HUES6 (cell line): ENCODE measurements around the gene EFHD2.
"Not testable (repeated sequence)": the region's sequence is repeated elsewhere in the genome, so short reads cannot be mapped to it uniquely, and the experiment has no call there.

Experiments used
- H3K27ac ChIP-seq: 2 replicates; pipeline ENCODE4 v1.7.0; 2013; ENCODE audit warnings: low read depth, mild to moderate bottlenecking, low read length, inconsistent platforms
- H3K27me3 ChIP-seq: 2 replicates; pipeline ENCODE4 v1.6.1; 2013; ENCODE audit warnings: low read length; ENCODE audit not compliant: control insufficient read depth, insufficient read depth
- H3K36me3 ChIP-seq: 2 replicates; pipeline ENCODE4 v1.6.1; 2013; ENCODE audit warnings: low read length; ENCODE audit not compliant: control insufficient read depth, insufficient read depth
- H3K4me1 ChIP-seq: 2 replicates; pipeline ENCODE4 v1.6.1; 2013; ENCODE audit warnings: low read length; ENCODE audit not compliant: control insufficient read depth, insufficient read depth
- H3K4me3 ChIP-seq: 2 replicates; pipeline ENCODE4 v1.5.1; 2013; ENCODE audit warnings: low read depth, low read length
- H3K9ac ChIP-seq: one replicate; pipeline ENCODE4 v1.6.1; 2013; ENCODE audit warnings: mild to moderate bottlenecking, low read length
- H3K9me3 ChIP-seq: 2 replicates; pipeline ENCODE4 v1.6.1; 2013; ENCODE audit warnings: low read depth, low read length; ENCODE audit not compliant: control insufficient read depth, insufficient read depth

EFHD2 gene

DNA sequence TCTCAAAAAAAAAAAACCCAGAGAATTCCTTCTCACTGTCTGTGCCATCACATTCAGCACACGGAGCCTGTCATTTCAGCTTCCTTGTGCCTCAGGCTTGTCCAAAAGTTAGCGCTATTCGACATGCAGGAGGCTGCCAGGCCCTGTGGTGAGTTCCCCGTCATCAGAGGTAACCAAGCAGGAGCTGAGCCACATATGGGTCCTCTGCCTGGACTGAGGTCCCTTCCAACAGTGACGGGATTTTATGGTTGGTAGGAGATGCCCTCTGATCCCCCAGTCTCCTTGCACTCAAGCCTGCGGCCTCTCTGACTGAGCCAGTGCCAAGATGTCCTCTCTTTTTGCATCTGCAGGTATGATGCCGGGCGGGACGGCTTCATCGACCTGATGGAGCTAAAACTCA lies 15.8 kb downstream of the EFHD2 start:
- Histone ChIP-seq H3K4me3 (no peak overlapping the region), H3K27ac (no peak overlapping the region), H3K36me3 (no peaks in the 10 kb centered on the region), H3K27me3 (no peaks in the 10 kb centered on the region), H3K9ac (no peak overlapping the region), H3K9me3 (peaks cover 4% of the 10 kb centered on the region; the same call in 1 of the 2 replicates), H3K4me1 (peaks cover 15% of the 10 kb centered on the region)

DNA sequence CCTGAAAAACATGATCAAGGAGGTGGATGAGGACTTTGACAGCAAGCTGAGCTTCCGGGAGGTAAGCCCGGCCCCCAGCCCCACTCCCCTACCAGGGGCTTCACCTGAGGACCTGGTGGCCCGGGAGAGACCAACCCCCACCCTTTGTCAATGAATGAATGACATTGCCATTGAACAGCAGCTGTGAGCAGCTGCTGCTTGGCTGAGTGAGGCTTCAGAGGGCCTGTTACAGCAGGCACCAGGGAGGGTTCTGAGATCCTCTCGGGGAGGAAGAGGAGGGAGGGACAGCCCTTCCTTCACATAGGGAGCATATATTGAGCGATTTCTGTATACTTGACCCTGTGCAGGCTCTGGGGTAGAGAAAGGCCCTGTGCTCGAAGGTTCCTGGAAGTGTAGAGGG lies 16.3 kb downstream of the EFHD2 start:
- no peak overlapping the region for H3K27ac ChIP-seq

DNA sequence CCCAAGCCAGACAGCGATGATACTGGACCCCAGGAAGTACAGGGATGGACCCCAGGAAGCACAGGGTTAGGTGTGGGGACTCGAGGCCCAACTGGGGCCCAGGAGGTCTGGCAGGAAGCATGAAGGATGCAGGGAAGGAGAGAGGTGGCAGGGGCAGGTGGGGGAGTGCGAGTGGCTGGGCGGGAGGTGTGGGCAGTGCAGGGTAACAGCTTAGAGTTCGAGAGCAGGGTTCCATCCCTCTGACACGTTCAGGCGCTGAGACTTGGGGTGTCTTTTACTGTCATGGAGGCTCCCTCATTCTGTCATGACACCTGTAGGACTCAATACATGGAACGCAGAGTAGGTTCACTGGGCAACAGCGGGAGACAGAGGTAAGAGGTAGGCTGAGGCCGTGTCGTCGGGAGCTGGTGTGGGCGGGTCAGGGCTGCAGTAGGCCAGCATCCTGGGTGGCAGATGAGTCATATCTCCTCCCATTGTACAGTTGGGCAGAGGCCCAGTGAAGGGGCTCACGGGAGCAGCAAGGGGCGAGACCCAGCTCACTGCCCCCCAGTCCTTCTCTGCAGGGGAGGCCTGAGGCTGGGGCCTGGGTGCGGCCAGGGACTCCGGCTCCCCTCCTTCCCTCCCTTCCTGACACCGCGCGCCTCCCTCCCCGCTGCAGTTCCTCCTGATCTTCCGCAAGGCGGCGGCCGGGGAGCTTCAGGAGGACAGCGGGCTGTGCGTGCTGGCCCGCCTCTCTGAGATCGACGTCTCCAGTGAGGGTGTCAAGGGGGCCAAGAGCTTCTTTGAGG lies 17.0 kb downstream of the EFHD2 start:
- no peaks in the 10 kb centered on the region for H3K36me3 ChIP-seq
- H3K4me1 ChIP-seq = peaks cover 15% of the 10 kb centered on the region
- H3K27ac ChIP-seq = no peak overlapping the region
- no peak overlapping the region for H3K4me3 ChIP-seq
- H3K27me3 ChIP-seq = no peaks in the 10 kb centered on the region
- H3K9me3 ChIP-seq = no peaks in the 10 kb centered on the region
- no peak overlapping the region for H3K9ac ChIP-seq

More for the DNA sequence above, 16.3 kb downstream of the EFHD2 start:
- H3K9me3 ChIP-seq = peaks cover 1% of the 10 kb centered on the region; the same call in 1 of the 2 replicates
- peaks cover 15% of the 10 kb centered on the region for H3K4me1 ChIP-seq
- H3K36me3 ChIP-seq = no peaks in the 10 kb centered on the region
- H3K4me3 ChIP-seq = no peak overlapping the region
- H3K9ac ChIP-seq = no peak overlapping the region
- H3K27me3 ChIP-seq = no peaks in the 10 kb centered on the region

DNA sequence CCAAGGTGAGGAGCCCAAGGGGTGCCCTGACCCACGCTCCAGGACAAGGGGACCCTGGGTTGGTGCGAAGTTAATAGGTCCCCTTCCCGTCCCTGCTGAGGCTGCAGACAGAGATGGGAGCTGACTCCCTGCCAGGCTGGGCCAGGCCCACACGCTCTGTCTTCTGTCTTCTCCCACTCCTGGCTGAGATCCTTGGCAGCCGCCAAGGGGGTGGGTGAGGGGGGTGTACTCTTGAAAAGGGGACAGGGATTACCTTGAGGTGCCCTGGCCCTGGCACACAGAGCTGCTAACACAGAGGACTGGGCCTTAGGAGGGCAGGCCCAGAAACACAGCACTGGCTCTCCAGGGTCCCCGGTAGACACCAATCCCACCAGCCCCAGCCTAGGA lies 17.6 kb downstream of the EFHD2 start:
- H3K9me3 ChIP-seq = no peaks in the 10 kb centered on the region
- no peaks in the 10 kb centered on the region for H3K36me3 ChIP-seq
- no peak overlapping the region for H3K4me3 ChIP-seq
- no peak overlapping the region for H3K9ac ChIP-seq
- peaks cover 15% of the 10 kb centered on the region for H3K4me1 ChIP-seq
- H3K27ac ChIP-seq = no peak overlapping the region
- no peaks in the 10 kb centered on the region for H3K27me3 ChIP-seq

DNA sequence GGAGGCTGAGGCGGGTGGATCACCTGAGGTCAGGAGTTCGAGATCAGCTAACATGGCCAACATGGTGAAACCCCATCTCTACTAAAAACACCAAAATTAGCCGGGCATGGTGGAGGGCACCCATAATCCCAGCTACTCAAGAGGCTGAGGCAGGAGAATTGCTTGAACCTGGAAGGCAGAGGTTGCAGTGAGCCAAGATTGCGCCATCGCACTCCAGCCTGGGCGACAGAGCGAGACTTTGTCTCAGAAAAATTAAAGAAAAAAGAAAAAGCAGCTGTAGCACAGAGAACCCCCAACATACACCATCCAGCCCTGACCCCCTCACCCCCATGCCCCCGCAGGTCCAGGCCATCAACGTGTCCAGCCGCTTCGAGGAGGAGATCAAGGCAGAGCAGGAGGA lies 18.6 kb downstream of the EFHD2 start:
- H3K27ac ChIP-seq, H3K9ac ChIP-seq, H3K4me3 ChIP-seq, H3K27me3 ChIP-seq, H3K36me3 ChIP-seq, H3K9me3 ChIP-seq: not testable (repeated sequence)
- peaks cover 15% of the 10 kb centered on the region for H3K4me1 ChIP-seq

DNA sequence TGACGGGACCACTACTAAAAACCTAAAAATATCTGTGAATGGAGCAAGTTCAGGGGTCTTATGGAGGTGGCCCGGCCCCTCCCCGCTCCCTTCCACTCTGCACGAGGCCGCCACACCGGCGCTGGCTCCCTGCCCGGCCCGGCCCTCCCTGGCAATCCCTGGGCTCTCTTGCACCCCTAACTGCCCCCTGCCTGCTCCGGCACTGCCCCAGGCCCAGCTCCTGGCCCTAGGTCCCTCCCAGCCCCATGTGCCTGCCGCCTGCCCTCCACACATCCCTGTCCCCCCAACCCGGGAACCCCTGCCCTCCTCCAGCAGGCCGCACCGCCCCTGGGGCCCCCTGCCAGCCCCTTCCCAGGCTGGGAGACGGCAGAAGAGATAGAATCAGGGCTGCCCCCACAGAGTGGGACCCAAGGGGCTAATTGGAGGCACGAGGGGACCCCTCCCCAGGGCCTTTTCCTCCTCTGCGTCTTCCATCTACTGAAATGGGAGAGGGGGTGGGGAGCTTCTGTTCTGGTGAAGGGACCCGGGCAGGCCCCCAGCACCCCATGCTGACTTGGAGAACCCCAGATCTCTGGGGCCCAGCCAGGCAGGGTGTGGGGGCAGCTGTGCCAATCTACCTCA lies 19.2 kb downstream of the EFHD2 start:
- Histone ChIP-seq H3K36me3 (no peaks in the 10 kb centered on the region), H3K9ac (no peak overlapping the region), H3K27ac (no peak overlapping the region), H3K4me1 (peaks cover 15% of the 10 kb centered on the region), H3K4me3 (no peak overlapping the region), H3K27me3 (no peaks in the 10 kb centered on the region), H3K9me3 (no peaks in the 10 kb centered on the region)

DNA sequence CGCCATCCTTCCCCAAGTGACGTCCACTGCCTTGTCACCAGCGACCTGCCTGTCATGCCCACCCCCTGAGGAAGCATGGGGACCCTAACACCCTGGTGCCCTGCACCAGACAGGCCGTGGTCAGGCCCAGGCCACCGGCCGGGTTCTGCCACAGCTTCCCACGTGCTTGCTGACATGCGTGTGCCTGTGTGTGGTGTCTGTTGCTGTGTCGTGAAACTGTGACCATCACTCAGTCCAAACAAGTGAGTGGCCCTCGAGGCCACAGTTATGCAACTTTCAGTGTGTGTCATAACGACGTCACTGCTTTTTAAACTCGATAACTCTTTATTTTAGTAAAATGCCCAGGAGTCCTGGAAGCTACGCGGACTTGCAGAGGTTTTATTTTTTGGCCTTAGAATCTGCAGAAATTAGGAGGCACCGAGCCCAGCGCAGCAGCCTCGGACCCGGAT lies 20.0 kb downstream of the EFHD2 start:
- Histone ChIP-seq H3K36me3 (no peaks in the 10 kb centered on the region), H3K27ac (no peak overlapping the region)

DNA sequence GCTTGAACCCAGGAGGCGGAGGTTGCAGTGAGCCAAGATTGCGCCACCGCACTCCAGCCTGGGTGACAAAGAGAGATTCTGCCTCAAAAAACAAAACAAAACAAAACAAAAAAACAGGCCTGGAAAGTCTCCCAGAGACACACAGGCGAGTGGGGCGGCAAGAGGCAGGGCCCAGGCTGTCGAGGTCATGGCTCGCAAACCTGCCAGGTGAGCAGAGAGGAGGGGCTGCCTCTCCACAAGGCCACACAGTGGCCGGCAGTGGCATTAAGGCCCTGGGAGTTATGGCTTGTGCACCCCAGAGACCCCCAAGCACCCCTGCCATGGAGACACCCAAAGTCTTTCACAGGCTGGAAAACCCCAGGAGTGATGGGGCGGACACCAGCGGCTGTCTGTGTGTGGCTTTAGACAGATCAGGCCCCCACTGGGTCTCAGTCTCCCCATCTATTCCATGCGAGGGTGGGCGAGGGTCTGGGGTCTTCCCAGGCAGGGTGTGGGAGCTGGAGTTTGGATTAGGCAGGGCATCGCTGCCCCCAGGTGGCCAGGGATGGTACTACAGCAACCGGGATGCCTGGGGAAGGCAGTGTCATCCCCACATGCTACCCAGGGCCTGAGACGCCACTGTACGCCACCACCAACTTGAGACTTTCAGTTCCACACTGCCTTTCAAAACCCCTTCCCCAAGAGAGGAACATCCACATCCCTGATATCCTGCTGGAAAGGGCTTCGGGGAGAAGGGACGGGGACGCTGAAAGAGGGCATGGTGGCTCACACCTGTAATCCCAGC lies 21.3 kb downstream of the EFHD2 start:
- Histone ChIP-seq H3K4me1 (peaks cover 14% of the 10 kb centered on the region), H3K27ac (no peak overlapping the region), H3K36me3 (no peaks in the 10 kb centered on the region), H3K4me3 (no peak overlapping the region), H3K9ac (no peak overlapping the region), H3K27me3 (no peaks in the 10 kb centered on the region), H3K9me3 (no peaks in the 10 kb centered on the region)

More for the DNA sequence above, 20.0 kb downstream of the EFHD2 start:
- H3K27me3 ChIP-seq = no peaks in the 10 kb centered on the region
- H3K4me1 ChIP-seq = peaks cover 15% of the 10 kb centered on the region
- H3K9me3 ChIP-seq = no peaks in the 10 kb centered on the region
- no peak overlapping the region for H3K4me3 ChIP-seq
- no peak overlapping the region for H3K9ac ChIP-seq

DNA sequence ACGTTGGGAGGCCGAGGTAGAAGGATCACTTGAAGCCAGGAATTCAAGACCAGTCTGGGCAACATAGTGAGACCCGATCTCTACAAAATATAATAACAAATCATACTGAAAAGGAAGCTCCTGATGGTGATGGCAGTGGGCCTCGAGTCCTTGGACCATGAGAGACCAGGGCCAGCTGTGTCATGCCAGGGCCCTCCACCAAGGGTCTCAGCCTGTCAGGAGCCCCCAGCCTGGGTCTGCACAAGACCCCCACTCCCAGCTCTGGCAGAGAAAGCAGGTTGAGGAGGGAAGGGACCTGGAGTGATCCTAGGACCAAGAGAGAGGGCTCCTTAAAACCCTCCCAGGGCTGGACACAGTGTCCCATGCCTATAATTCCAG lies 21.9 kb downstream of the EFHD2 start:
- H3K9me3 ChIP-seq = no peaks in the 10 kb centered on the region
- no peak overlapping the region for H3K4me3 ChIP-seq
- peaks cover 9% of the 10 kb centered on the region for H3K4me1 ChIP-seq
- no peak overlapping the region for H3K27ac ChIP-seq
- H3K36me3 ChIP-seq = no peaks in the 10 kb centered on the region
- no peaks in the 10 kb centered on the region for H3K27me3 ChIP-seq
- H3K9ac ChIP-seq = no peak overlapping the region

DNA sequence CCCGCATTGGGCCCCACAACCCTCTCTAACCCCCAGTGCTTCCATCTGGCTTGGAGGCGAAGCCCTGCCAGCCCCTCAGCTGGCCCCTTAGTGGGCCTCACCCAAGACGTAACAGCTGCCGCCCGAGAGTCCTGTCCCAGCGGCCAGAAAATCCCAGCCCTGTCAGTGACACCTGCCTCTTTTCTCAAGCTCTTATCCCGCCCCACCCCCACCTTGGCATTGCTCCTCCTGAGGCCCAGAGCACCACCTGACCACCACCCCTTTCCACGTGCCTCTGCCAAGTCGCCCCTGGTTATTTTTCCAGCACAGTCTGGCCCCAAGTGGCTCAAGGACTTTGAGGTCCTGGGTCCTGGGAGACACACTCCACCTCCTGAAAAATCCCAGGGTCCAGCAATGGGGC lies 22.6 kb downstream of the EFHD2 start:
- H3K36me3 ChIP-seq = no peaks in the 10 kb centered on the region
- H3K27me3 ChIP-seq = no peaks in the 10 kb centered on the region
- no peaks in the 10 kb centered on the region for H3K9me3 ChIP-seq
- H3K9ac ChIP-seq = no peak overlapping the region
- H3K4me3 ChIP-seq = no peak overlapping the region
- H3K27ac ChIP-seq = no peak overlapping the region
- peaks cover under 1% of the 10 kb centered on the region; the same call in 1 of the 2 replicates for H3K4me1 ChIP-seq

DNA sequence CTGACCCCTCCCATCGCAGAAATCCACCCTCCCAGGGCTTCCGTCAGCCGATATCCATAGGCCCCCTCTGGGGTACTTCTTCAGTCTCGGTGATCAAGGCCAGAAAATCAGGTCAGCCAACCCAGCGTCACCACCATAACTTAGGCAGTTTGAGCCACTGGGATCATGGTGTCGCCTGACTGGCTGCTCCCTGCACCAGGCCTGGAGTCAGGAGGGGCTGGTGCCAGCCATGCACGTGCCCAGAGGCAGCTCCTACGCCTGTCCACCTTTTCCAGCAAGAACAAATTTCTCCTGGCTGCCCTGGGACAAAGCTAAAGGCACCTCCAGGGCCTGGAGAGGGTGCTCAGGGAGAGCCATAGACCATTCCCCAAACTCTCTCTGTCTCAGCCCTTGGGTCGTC lies 23.8 kb downstream of the EFHD2 start:
- Histone ChIP-seq H3K4me1 (no peaks in the 10 kb centered on the region; the same call in 1 of the 2 replicates), H3K9me3 (no peaks in the 10 kb centered on the region), H3K36me3 (no peaks in the 10 kb centered on the region), H3K27ac (no peak overlapping the region), H3K27me3 (no peaks in the 10 kb centered on the region), H3K9ac (no peak overlapping the region), H3K4me3 (no peak overlapping the region)
